K562 (cell line): ENCODE results near the gene SPHK2. TPM values are rescaled to one million over a fixed set of nuclear protein-coding genes. Genes with fewer than 3 reads are reported as not detected.

ENCODE experiments used
- BCOR ChIP-seq: fragments of 450-650 bp; IDR thresholded peaks from 2 replicates; pipeline ENCODE4 v1.6.1; 2016
- CTBP1 ChIP-seq: fragments of 450-650 bp; IDR thresholded peaks from 2 replicates; pipeline ENCODE4 v1.6.1; 2016; ENCODE audit warnings: borderline replicate concordance
- CTCFL ChIP-seq: IDR thresholded peaks from 2 replicates; pipeline ENCODE4 v1.6.1; 2011; ENCODE audit warnings: borderline replicate concordance, low read depth, mild to moderate bottlenecking, moderate library complexity, low read length; ENCODE audit not compliant: insufficient read depth, poor library complexity, severe bottlenecking
- EP300 ChIP-seq: IDR thresholded peaks from 2 replicates; pipeline ENCODE4 v1.6.1; 2012; ENCODE audit warnings: low read length, improper control_type of control experiment
- FOXK2 ChIP-seq, 2 experiments: fragments of 450-650 bp; IDR thresholded peaks in 1 of 2; conservative IDR thresholded peaks in 1 of 2; 2 replicates each; pipeline ENCODE4 v1.6.1; 2016; ENCODE audit warnings: low read depth in 2 of 2, mild to moderate bottlenecking in 1 of 2
- FOXP4 ChIP-seq: sonication (generic); formaldehyde crosslinking; IDR thresholded peaks from 2 replicates; pipeline ENCODE4 v1.8.0; 2022; ENCODE audit warnings: mild to moderate bottlenecking, missing genetic modification reagents, borderline replicate concordance
- HNRNPH1 ChIP-seq: fragments of 200-400 bp; formaldehyde crosslinking; optimal IDR thresholded peaks from 2 replicates; pipeline ENCODE3; 2017; ENCODE audit warnings: low read depth, mild to moderate bottlenecking, low read length, moderate library complexity
- MEIS2 ChIP-seq: fragments of 450-650 bp; IDR thresholded peaks from 2 replicates; pipeline ENCODE4 v1.6.1; 2014; ENCODE audit warnings: mild to moderate bottlenecking; ENCODE audit not compliant: partially characterized antibody
- MTA3 ChIP-seq: fragments of 450-650 bp; formaldehyde crosslinking; IDR thresholded peaks from 2 replicates; pipeline ENCODE4 v1.6.1; 2017; ENCODE audit warnings: mild to moderate bottlenecking, borderline replicate concordance
- NCOA6 ChIP-seq: fragments of 450-650 bp; IDR thresholded peaks from 2 replicates; pipeline ENCODE4 v1.6.1; 2017; ENCODE audit warnings: mild to moderate bottlenecking
- NR2C2 ChIP-seq, 2 experiments: fragments of 200-800 bp in 1 of 2; sonication (Bioruptor generic) in 1 of 2; sonication (generic) in 1 of 2; formaldehyde crosslinking in 1 of 2; IDR thresholded peaks; 2 replicates each; pipeline versions ENCODE4 v1.6.1 to v1.8.0; 2016 to 2022; ENCODE audit warnings: mild to moderate bottlenecking in 1 of 2, missing compliant biosample characterization in 1 of 2, missing genetic modification characterization in 1 of 2, missing genetic modification reagents in 1 of 2
- PML ChIP-seq: IDR thresholded peaks from 2 replicates; pipeline ENCODE4 v1.6.1; 2012; ENCODE audit warnings: low read length, inconsistent platforms
- SMARCB1 ChIP-seq: IDR thresholded peaks from 2 replicates; pipeline ENCODE4 v1.6.1; 2011; ENCODE audit warnings: improper control_type of control experiment, low read depth; ENCODE audit not compliant: insufficient read length
- ZBED1 ChIP-seq: IDR thresholded peaks from 2 replicates; pipeline ENCODE4 v1.6.1; 2014
- ZBTB2 ChIP-seq: fragments of 450-650 bp; IDR thresholded peaks from 2 replicates; pipeline ENCODE4 v1.6.1; 2016; ENCODE audit warnings: antibody characterized with exemption
- ZEB2 ChIP-seq: fragments of 450-650 bp; IDR thresholded peaks from 2 replicates; pipeline ENCODE4 v1.6.1; 2016
- ZNF146 ChIP-seq: IDR thresholded peaks from one replicate; pipeline ENCODE4 v1.6.1; 2018; ENCODE audit warnings: missing compliant biosample characterization; ENCODE audit not compliant: unreplicated experiment
- ZNF592 ChIP-seq: fragments of 450-650 bp; IDR thresholded peaks from 2 replicates; pipeline ENCODE4 v1.6.1; 2017; ENCODE audit warnings: antibody characterized with exemption, mild to moderate bottlenecking
- ZNF695 ChIP-seq: fragments of 450-650 bp; formaldehyde crosslinking; IDR thresholded peaks from 2 replicates; pipeline ENCODE4 v1.4.0; 2020; ENCODE audit warnings: mild to moderate bottlenecking, moderate library complexity
- polyA plus RNA-seq, 8 experiments: library from polyadenylated mRNA; depleted of rRNA in 4 of 8; stranded (reverse) in 5 of 8; unstranded in 3 of 8; fragments of >200 nt; fragmentation: Nextera tagmentation in 2 of 8; fragmentation: Illumina TruSeq in 1 of 8; extraction: Ambion mirVana in 2 of 8; extraction: Trizol in 1 of 8; gene quantifications; 2 replicates each; pipeline versions ENCODE4 v1.2.1 to v1.2.3, GENCODE V29; 2011 to 2014; ENCODE audit warnings: inconsistent platforms in 1 of 8, missing spikeins in 1 of 8
- total RNA-seq, 7 experiments: library from RNA; depleted of rRNA in 6 of 7; stranded (reverse); fragments of >200 nt in 6 of 7; fragmentation: Illumina TruSeq in 2 of 7; extraction: Trizol in 2 of 7; gene quantifications; 2 replicates each; pipeline versions ENCODE4 v1.2.1 to v1.2.3, GENCODE V29; 2011 to 2021; ENCODE audit warnings: low replicate concordance in 1 of 7

The SPHK2 gene
- total and polyA plus RNA-seq, 9 of the 15 experiments (the other 6 are each of a cell fraction or from before 2014, with no cell fraction given), result 0.10 to 15.2 (median 2.9) TPM

- TF ChIP-seq EP300, result peak; percentile 17; the same call in 1 of the 2 replicates
- TF ChIP-seq ZBTB2, result 0 out of 2 replicates have a peak, but pooled peaks have one; percentile 57
- TF ChIP-seq PML, result no peak
- no peak for TF ChIP-seq HNRNPH1
- TF ChIP-seq NR2C2 (CRISPR knock-in tag; IDR thresholded peaks at IDR 0.05), result no peak
- peak; percentile 91 for TF ChIP-seq NR2C2 (tag; IDR thresholded peaks at IDR 0.05)
- TF ChIP-seq FOXK2 (conservative IDR thresholded peaks at IDR 0.05 in 1 of 2, IDR thresholded peaks at IDR 0.05 in 1 of 2; ENCODE audit: low read depth in 2 of 2), result peak; percentile 68 to 70
- TF ChIP-seq FOXP4 (CRISPR knock-in tag), result 0 out of 2 replicates have a peak, but pooled peaks have one; percentile 54
- 0 out of 2 replicates have a peak, but pooled peaks have one; percentile 13 for TF ChIP-seq MTA3
- no peak for TF ChIP-seq ZEB2
- TF ChIP-seq BCOR, result no peak
- TF ChIP-seq CTBP1, result peak; percentile 10; the same call in 1 of the 2 replicates
- TF ChIP-seq NCOA6, result no peak
- no peak for TF ChIP-seq CTCFL
- TF ChIP-seq MEIS2, result peak; percentile 11
- TF ChIP-seq ZBED1, result no peak
- no peak for TF ChIP-seq ZNF146 (CRISPR knock-in tag)
- no peak; the same call in 1 of the 2 replicates for TF ChIP-seq ZNF592
- TF ChIP-seq SMARCB1, result no peak
- TF ChIP-seq ZNF695 (CRISPR knock-in tag), result no peak
These were observed 4.3 kb downstream of the SPHK2 start (continued) for GRCh38 chr19:48623556-48624066.
